HL-60 (cell line): Measurements from ENCODE around the gene SDK1.

Experiments used
- POLR2AphosphoS5 ChIP-seq: IDR thresholded peaks from 2 replicates; pipeline ENCODE4 v1.6.1; 2012; ENCODE audit warnings: low read depth
- TF ChIP-seq, protein P1 (sequence below): IDR thresholded peaks from one replicate; pipeline ENCODE4 v1.5.1; 2011; ENCODE audit warnings: low read length, control low read depth, inconsistent platforms; ENCODE audit not compliant: insufficient read depth

GRCh38 chr7:3438352-3438751, 137.3 kb downstream of the SDK1 start:
- TF ChIP-seq, protein P1, sequence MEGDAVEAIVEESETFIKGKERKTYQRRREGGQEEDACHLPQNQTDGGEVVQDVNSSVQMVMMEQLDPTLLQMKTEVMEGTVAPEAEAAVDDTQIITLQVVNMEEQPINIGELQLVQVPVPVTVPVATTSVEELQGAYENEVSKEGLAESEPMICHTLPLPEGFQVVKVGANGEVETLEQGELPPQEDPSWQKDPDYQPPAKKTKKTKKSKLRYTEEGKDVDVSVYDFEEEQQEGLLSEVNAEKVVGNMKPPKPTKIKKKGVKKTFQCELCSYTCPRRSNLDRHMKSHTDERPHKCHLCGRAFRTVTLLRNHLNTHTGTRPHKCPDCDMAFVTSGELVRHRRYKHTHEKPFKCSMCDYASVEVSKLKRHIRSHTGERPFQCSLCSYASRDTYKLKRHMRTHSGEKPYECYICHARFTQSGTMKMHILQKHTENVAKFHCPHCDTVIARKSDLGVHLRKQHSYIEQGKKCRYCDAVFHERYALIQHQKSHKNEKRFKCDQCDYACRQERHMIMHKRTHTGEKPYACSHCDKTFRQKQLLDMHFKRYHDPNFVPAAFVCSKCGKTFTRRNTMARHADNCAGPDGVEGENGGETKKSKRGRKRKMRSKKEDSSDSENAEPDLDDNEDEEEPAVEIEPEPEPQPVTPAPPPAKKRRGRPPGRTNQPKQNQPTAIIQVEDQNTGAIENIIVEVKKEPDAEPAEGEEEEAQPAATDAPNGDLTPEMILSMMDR: no peak
- no peak for TF ChIP-seq POLR2AphosphoS5
